Pancreas (tissue), 10 donors: Measurements from ENCODE around the gene WWC2. TPM values are rescaled to one million over a fixed set of nuclear protein-coding genes. Genes with fewer than 3 reads are reported as not detected.

Experiments used
- ATAC-seq, 4 donors: fragments of 200-7000 bp; cut with Tn5 transposase; one replicate each; pipeline versions ENCODE4 v1.8.0 to v1.9.1; 2020; ENCODE audit warnings: mild to moderate bottlenecking in 4 of 4, moderate library complexity in 4 of 4
- DNase-seq, 6 donors: peaks; one replicate each; pipeline ENCODE4 v3.0.0-alpha.2; 2020
- FAIRE-seq: peaks from 2 replicates; lab custom pipeline; 2012; peaks lifted over from hg19 to GRCh38; lab: Jason Lieb, UNC
- H3K27ac ChIP-seq, 4 donors: fragments of 200-600 bp; sonication (generic); 1 replicate in 3 of 4; 2 replicates in 1 of 4; pipeline versions ENCODE4 v1.5.0 to v1.8.0; 2020
- H3K27me3 ChIP-seq, 4 donors: fragments of 200-600 bp; one replicate each; pipeline ENCODE4 v1.8.0; 2021
- H3K36me3 ChIP-seq, 3 donors: fragments of 200-600 bp; sonication (generic) in 1 of 3; one replicate each; pipeline versions ENCODE4 v1.5.0 to v1.8.0; 2020 to 2021
- H3K4me1 ChIP-seq, 3 donors: fragments of 200-600 bp; one replicate each; pipeline ENCODE4 v1.8.0; 2021
- H3K4me3 ChIP-seq, 4 donors: fragments of 200-600 bp; sonication (generic) in 2 of 4; one replicate each; pipeline versions ENCODE4 v1.5.0 to v1.8.0; 2020 to 2021
- H3K9me3 ChIP-seq, 4 donors: fragments of 200-600 bp; one replicate each; pipeline ENCODE4 v1.8.0; 2021
- WGBS, 2 donors: extraction: QIAGEN DNeasy Blood & Tissue Kit; methylation state at CpG; one replicate each; pipeline ENCODE4 v1.1.7; 2013; 5-methylcytosine and 5-hydroxymethylcytosine counted together
- intact Hi-C, 3 donors: fragments of 100-400 bp; cut with DNase I; formaldehyde crosslinking; loops; one replicate each; pipeline versions ENCODE4 v1.11.1 to v1.14.2; 2022
- polyA plus RNA-seq, 2 donors: library from polyadenylated mRNA; stranded (reverse); fragments of 200-250 nt; gene quantifications; one replicate each; pipeline ENCODE4 v1.2.3, GENCODE V29; 2013
- total RNA-seq, 6 donors: library from RNA; stranded (reverse); fragmentation: NEBNext Ultra II Directional in 4 of 6; extraction: Animal tissue kit (Norgen Biotek cat#: 25700) in 4 of 6; gene quantifications; one replicate each; pipeline versions ENCODE4 v1.2.1 to v1.2.4, GENCODE V29; 2021 to 2023
- TF ChIP-seq, protein P1 (sequence below), 4 donors: fragments of 200-600 bp; sonication (generic) in 3 of 4; IDR thresholded peaks; one replicate each; pipeline versions ENCODE4 v1.5.0 to v1.8.0; 2021; ENCODE audit warnings: antibody characterized with exemption in 4 of 4
- donor health status: healthy with polysubstance abuse.
- donor health status: DM: no; HTN: no; CAD: no; lungs with moderate emphysema.
- donor health status: DM: no; HTN: no; CAD: no.
- donor health status: control.
- donor health status: control.
- donor health status: Bipolar disorder and iron deficiency.
- donor health status: DM: yes; HTN: yes; CAD: no.
- donor health status: DM: no; HTN: no; CAD: no.
- donor health status: DM: no; HTN: no; CAD: no.
- donor health status: DM: yes; HTN: yes; CAD: no.

WWC2 gene
- total and polyA plus RNA-seq, 8 donors: 4.4 to 27.5 (median 16.9) TPM

DNA sequence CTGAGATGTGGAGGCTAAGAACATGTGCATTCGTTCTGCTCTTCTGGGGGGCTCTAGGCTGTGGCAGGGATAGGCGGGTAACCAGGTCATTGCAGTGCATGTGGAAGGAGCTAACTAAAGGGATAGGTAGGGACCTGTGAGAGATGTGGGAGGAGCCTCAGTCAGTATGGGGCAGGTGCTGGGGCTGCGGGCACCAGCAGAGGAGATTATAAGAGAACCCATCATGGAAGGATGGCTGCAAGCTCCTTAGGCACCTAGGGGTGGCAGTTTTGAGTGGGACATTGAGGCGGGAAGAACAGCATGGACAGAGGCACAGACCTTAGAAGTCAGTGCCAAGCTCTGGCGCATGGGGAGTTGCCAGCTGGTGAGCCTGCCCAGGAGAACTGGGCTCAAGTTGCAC lies 213.8 kb downstream of the WWC2 start:
- no peak overlapping the region for H3K27ac ChIP-seq
- intact Hi-C loops: no loop called here
- no peak overlapping the region for H3K4me3 ChIP-seq
- no peak for FAIRE-seq
- H3K4me1 ChIP-seq: no peaks in the 10 kb centered on the region
- WGBS, 2 donors: 83 to 85% methylated on average over 5 of the region's 5 CpGs
- DNase-seq: no peak
- TF ChIP-seq, protein P1, sequence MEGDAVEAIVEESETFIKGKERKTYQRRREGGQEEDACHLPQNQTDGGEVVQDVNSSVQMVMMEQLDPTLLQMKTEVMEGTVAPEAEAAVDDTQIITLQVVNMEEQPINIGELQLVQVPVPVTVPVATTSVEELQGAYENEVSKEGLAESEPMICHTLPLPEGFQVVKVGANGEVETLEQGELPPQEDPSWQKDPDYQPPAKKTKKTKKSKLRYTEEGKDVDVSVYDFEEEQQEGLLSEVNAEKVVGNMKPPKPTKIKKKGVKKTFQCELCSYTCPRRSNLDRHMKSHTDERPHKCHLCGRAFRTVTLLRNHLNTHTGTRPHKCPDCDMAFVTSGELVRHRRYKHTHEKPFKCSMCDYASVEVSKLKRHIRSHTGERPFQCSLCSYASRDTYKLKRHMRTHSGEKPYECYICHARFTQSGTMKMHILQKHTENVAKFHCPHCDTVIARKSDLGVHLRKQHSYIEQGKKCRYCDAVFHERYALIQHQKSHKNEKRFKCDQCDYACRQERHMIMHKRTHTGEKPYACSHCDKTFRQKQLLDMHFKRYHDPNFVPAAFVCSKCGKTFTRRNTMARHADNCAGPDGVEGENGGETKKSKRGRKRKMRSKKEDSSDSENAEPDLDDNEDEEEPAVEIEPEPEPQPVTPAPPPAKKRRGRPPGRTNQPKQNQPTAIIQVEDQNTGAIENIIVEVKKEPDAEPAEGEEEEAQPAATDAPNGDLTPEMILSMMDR (IDR thresholded peaks at IDR 0.05): no peak
- H3K9me3 ChIP-seq: no peaks in the 10 kb centered on the region
- ATAC-seq: no peak
- no peaks in the 10 kb centered on the region for H3K27me3 ChIP-seq
- H3K36me3 ChIP-seq: peaks cover 0 to 26% (median 0%) of the 10 kb centered on the region in 3 donors

DNA sequence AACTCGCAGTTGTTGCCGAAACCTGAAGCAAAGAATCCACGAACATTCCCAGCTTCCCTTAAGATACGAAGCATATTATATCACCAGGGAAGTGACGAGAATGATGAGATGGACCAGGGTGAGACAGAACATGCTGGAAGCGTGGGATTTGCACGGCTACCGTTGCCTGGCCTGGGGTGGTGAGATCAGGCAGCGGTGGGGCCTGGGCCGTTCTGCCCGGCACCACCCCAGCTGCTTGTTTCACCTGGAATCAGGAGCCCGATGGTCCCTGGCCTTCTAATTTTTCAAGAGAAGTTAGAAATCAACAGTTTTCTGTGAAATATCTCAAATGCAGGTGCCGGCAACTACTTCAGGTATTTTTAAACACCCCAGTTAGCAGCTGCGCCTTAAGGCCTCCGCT lies 215.3 kb downstream of the WWC2 start:
- DNase-seq: no peak
- FAIRE-seq: no peak
- Histone ChIP-seq H3K27me3 (no peaks in the 10 kb centered on the region), H3K4me1 (no peaks in the 10 kb centered on the region), H3K27ac (no peak overlapping the region), H3K9me3 (no peaks in the 10 kb centered on the region), H3K4me3 (no peak overlapping the region), H3K36me3 (peaks cover 0 to 26% (median 0%) of the 10 kb centered on the region in 3 donors)
- TF ChIP-seq, protein P1 (IDR thresholded peaks at IDR 0.05): no peak
- WGBS, 2 donors: 94 to 96% methylated on average over 15 of the region's 15 CpGs
- no peak for ATAC-seq
- intact Hi-C loops: no loop called here

DNA sequence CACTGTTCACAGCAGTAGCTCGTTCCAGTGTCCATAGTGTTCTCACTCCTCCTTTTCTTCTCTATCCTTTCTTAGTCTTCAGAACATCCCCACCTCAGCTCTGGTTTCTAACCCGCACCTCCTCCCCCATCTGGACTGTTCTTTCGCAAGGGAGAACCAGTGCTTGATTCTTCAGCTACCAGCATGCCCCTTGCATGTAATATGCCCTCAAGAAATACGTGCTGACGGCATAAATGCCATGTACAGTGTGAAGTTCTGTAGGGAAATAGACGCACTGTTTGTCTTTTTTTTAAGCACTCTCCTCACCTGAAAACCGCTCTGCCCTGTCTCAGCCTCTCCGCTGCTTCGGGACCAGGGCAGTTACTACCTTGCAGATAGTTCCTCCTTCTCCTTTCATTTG lies 215.7 kb downstream of the WWC2 start:
- H3K9me3 ChIP-seq: no peaks in the 10 kb centered on the region
- TF ChIP-seq, protein P1 (IDR thresholded peaks at IDR 0.05): no peak
- FAIRE-seq (no peak), ATAC-seq (no peak), DNase-seq (no peak)
- intact Hi-C loops: no loop called here
- H3K27ac ChIP-seq: no peak overlapping the region
- 88 to 96% methylated on average over 9 of the region's 9 CpGs for WGBS, 2 donors
- H3K4me3 ChIP-seq: no peak overlapping the region
- H3K4me1 ChIP-seq: no peaks in the 10 kb centered on the region
- peaks cover 0 to 26% (median 0%) of the 10 kb centered on the region in 3 donors for H3K36me3 ChIP-seq
- no peaks in the 10 kb centered on the region for H3K27me3 ChIP-seq

DNA sequence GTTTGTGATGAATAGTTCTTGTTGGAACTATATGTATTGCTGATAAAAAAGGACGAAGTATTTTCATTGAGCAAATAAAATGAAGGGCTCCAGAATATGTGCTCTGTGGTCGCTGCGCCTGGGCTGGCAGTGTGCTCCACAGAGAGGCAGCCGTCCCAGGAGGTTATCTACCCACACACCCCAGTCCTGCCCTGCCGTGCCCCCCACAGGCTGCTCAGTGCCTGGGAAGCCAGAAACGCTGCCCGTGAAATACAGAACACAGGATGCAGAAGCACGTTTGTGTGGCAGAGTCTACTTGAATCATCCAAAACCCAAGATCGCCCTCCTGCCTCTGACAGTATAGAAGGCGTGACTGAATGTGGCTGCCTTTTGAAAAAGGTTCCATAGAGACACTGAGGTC lies 219.6 kb downstream of the WWC2 start:
- Histone ChIP-seq H3K27ac (no peak overlapping the region), H3K36me3 (peaks cover 0 to 13% (median 0%) of the 10 kb centered on the region in 3 donors), H3K9me3 (no peaks in the 10 kb centered on the region), H3K4me1 (no peaks in the 10 kb centered on the region), H3K27me3 (no peaks in the 10 kb centered on the region), H3K4me3 (no peak overlapping the region)
- FAIRE-seq (no peak), DNase-seq (no peak), ATAC-seq (peak in 1 of 4 donors; percentile 40)
- 69 to 70% methylated on average over 10 of the region's 10 CpGs for WGBS, 2 donors
- intact Hi-C loops: no loop called here
- TF ChIP-seq, protein P1 (IDR thresholded peaks at IDR 0.05): no peak

DNA sequence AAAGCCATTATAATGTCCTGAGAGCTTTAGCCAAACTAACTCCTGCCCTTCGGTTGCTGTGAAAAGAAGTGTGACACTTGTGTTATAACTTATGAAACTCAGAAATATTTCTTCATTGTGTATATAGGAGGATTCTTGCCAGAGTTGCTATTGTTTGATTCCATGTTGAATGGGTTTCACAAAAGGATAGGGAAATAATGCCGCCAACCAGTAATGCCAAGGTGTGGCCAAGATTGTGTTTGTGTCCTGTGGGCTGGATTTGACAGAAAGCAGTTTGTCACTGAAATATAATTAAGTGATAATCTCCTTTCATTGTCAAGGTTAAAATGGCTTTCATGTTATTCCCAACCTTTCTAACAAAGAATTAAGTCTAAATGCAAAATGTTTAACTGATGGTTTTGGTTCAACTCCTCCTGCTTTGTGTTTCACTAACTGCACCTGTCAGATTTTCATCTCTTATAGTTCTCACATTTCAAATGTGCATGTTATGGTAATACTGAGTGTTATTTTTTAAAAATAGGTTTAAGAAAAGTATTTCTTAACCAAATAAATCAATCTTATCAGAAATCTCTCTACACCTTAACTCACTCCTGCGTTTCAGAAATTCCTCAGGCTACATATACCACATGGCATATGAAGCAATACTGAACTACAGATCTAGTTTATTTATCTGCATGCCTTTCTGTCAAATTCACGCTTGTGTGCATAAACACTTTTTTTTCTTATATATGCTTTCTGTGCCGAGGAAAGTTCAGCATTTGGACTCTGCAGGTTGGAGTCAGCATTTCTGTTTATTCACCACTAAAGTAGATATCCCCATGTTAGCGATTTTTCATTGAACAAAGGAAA lies 221.4 kb downstream of the WWC2 start, which contains the start of gene CLDN22:
Gene CLDN22 (minus strand): TSS at position 66 of the 849 bp plus-strand sequence. CDS start 58 bp downstream, at position 8.
- FAIRE-seq: no peak
- Histone ChIP-seq H3K4me3 (no peak within 1 kb of the TSS), H3K9me3 (no peaks in the 10 kb centered on the region), H3K4me1 (no peaks in the 10 kb centered on the region), H3K36me3 (no peaks in the 10 kb centered on the region), H3K27me3 (no peaks in the 10 kb centered on the region), H3K27ac (no peak within 1 kb of the TSS)
- intact Hi-C loops: no loop called here
- WGBS, 2 donors: 74 to 75% methylated on average over 6 of the region's 6 CpGs
- TF ChIP-seq, protein P1 (IDR thresholded peaks at IDR 0.05): no peak
- no peak for ATAC-seq
- DNase-seq: no peak
